Brain microvascular endothelial cell (primary cell): ENCODE measurements around the gene ATP6V0A1.

Experiments used
- DNase-seq: peaks from one replicate; pipeline ENCODE4 v3.0.0-alpha.2; 2020
- H3K27ac ChIP-seq: fragments of 250-450 bp; sonication (Bioruptor Pico); 2 replicates; pipeline ENCODE4 v1.5.1; 2020; ENCODE audit warnings: mild to moderate bottlenecking, moderate library complexity
- H3K27me3 ChIP-seq: fragments of 250-450 bp; sonication (Bioruptor Pico); replicated peaks from 2 replicates; pipeline ENCODE4 v1.5.1; 2020; ENCODE audit warnings: mild to moderate bottlenecking
- H3K36me3 ChIP-seq: fragments of 250-450 bp; sonication (Bioruptor Pico); replicated peaks from 2 replicates; pipeline ENCODE4 v1.5.1; 2020; ENCODE audit warnings: mild to moderate bottlenecking
- H3K4me3 ChIP-seq: 2 replicates; pipeline ENCODE4 v1.5.1; 2011; ENCODE audit warnings: low read depth, mild to moderate bottlenecking, control low read depth, low read length, moderate library complexity
- CTCF ChIP-seq: IDR thresholded peaks from 2 replicates; pipeline ENCODE4 v1.5.1; 2011; ENCODE audit warnings: low read depth, mild to moderate bottlenecking, moderate library complexity, low read length, control low read depth, inconsistent platforms; ENCODE audit errors: missing control alignments
- in situ Hi-C: cut with HindIII; loops from 2 replicates; pipeline ENCODE4 v1.10.0; 2017; ENCODE audit warnings: low sequenced_read_pairs, low pct_ligation_motif_present

The ATP6V0A1 gene

GRCh38 chr17:42530952-42531454 lies 72.3 kb downstream of the ATP6V0A1 start:
- H3K27me3 ChIP-seq, result no peaks in the 10 kb centered on the region
- DNase-seq, result no peak
- TF ChIP-seq CTCF, result no peak
- in situ Hi-C loops, result no loop called here
- H3K36me3 ChIP-seq, result no peaks in the 10 kb centered on the region
- no peak overlapping the region for H3K4me3 ChIP-seq
- H3K27ac ChIP-seq, result no peak overlapping the region

GRCh38 chr17:42531455-42532354 lies 73.0 kb downstream of the ATP6V0A1 start:
- no peak overlapping the region for H3K27ac ChIP-seq
- no peaks in the 10 kb centered on the region for H3K27me3 ChIP-seq
- in situ Hi-C loops, result no loop called here
- H3K4me3 ChIP-seq, result peak overlapping the region; percentile 56
- H3K36me3 ChIP-seq, result no peaks in the 10 kb centered on the region
- peak; percentile 48 for TF ChIP-seq CTCF
- no peak for DNase-seq

GRCh38 chr17:42535155-42536047 lies 76.7 kb downstream of the ATP6V0A1 start:
- Histone ChIP-seq H3K36me3 (no peaks in the 10 kb centered on the region), H3K27ac (peak overlapping the region; percentile 62), H3K27me3 (no peaks in the 10 kb centered on the region), H3K4me3 (peak overlapping the region; percentile 71)
- no peak for DNase-seq
- in situ Hi-C loops, result no loop called here
- TF ChIP-seq CTCF, result no peak

- no peaks in the 10 kb centered on the region for H3K36me3 ChIP-seq
- H3K4me3 ChIP-seq, result peak within 1 kb of the TSS; percentile 71
- DNase-seq, result peak; percentile 81
- no peak for TF ChIP-seq CTCF
- no peaks in the 10 kb centered on the region for H3K27me3 ChIP-seq
- in situ Hi-C loops, result no loop called here
- H3K27ac ChIP-seq, result peak within 1 kb of the TSS; percentile 62
These were observed 77.3 kb downstream of the ATP6V0A1 start, which contains the start of gene NAGLU for GRCh38 chr17:42536048-42536371. Gene NAGLU, plus strand, starts transcription at chr17:42536241. Its CDS starts 32 bp downstream, at chr17:42536273.

GRCh38 chr17:42536372-42537155 lies 77.9 kb downstream of the ATP6V0A1 start:
- in situ Hi-C loops, result no loop called here
- Histone ChIP-seq H3K27ac (peak overlapping the region; percentile 62), H3K4me3 (peak overlapping the region; percentile 71), H3K27me3 (no peaks in the 10 kb centered on the region), H3K36me3 (no peaks in the 10 kb centered on the region)
- TF ChIP-seq CTCF, result no peak
- peak; percentile 45 for DNase-seq
